Activated T-cell treated with anti-CD3 and anti-CD28 coated beads, Interleukin-2, amount 50 U/mL, for 48 hours (primary cell): ENCODE data around the gene CAMK2D.

Experiments
- DNase-seq, 2 experiments: peaks; one replicate each; pipeline ENCODE4 v3.0.0-alpha.2; 2020

CAMK2D gene

DNA sequence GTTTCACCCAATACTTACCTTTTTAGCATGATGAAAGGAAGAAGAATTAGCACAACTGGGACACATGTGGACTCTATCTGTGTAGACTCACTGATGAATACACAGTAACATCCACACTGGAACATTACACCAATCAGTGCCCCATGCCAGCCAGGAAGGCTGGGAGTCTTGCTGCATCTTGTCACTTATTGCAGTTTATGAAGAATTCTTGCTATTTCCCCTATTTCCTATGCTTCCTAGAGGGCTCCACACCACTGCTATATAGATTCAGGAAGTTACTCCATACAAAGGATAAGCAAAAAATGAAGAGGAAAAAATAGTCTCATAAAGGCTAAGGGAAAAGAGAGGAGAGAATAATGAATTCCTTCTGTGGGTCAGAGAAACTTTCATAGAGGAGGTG lies 201.0 kb downstream of the CAMK2D start:
- DNase-seq, result no peak

DNA sequence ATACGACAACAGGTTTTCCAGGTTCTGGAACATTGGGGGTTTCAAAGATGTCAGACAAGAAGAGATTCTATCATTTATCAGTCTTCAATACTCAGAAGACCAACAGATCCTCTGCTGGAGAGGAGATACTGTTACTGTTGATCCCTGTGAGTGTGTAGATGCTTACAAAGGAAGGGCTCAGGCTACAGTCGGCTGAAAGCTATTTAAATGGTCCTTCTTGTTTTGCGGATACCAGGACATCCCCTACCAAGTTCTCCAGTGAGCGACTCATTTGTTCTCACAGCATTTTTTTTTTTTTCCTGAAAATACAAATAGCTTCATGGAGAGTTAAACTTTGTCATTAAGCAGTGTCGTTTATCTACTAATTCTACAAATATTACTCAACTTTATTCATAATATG lies 201.6 kb downstream of the CAMK2D start:
- DNase-seq, result no peak

- DNase-seq, result no peak
Observed at GRCh38 chr4:113556382-113557134, 205.0 kb downstream of the CAMK2D start.

GRCh38 chr4:113555868-113556267 lies 205.7 kb downstream of the CAMK2D start:
- DNase-seq, result no peak

GRCh38 chr4:113553082-113553481 lies 208.5 kb downstream of the CAMK2D start:
- DNase-seq, result no peak

- no peak for DNase-seq
Observed at GRCh38 chr4:113550510-113550909, 211.0 kb downstream of the CAMK2D start.

DNA sequence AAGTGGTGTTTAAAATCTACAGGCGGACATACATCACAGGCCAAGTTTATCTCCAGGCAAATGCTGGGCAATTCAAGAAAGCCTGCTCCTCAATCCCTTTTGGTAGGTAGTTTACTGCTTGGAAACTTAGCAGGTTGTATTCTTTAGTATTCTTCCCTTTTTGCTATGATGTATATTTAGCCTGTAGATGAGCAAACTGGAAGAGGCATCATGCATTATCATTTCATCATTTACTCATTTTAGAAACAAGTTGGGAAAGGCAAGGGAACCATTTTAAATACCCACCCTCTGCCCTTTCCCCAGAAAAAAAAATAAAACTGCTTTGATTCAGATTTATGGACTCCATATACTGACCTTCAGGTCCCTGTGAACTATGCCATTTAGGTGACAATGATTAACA lies 213.2 kb downstream of the CAMK2D start:
- DNase-seq, result no peak

- DNase-seq, result peak; percentile 89 to 92
Observed at GRCh38 chr4:113547487-113548042, 214.0 kb downstream of the CAMK2D start.

GRCh38 chr4:113541933-113542332 lies 219.6 kb downstream of the CAMK2D start:
- no peak for DNase-seq

GRCh38 chr4:113540859-113541258 lies 220.7 kb downstream of the CAMK2D start:
- peak; percentile 53 to 58 for DNase-seq

GRCh38 chr4:113539408-113539807 lies 222.1 kb downstream of the CAMK2D start:
- no peak for DNase-seq

DNA sequence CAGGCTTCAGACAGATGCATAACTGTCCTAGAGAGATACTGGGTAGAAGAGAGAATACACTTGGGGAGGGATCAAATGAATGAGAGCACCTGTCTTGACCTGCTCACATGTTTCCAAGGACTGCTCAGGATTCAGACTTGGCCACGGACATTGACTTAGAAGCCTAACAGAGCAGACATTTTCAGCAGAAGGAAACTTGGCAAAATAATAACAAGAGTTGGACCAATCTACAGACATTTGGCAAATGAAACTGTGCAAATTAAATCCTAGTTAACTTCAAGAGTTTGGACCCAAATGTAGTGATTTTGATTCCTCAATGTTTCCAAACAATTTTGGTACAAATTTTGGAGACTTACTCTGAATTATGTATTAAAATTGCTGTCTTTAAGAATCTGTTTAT lies 223.9 kb downstream of the CAMK2D start:
- DNase-seq, result no peak

GRCh38 chr4:113537203-113537602 lies 224.3 kb downstream of the CAMK2D start:
- no peak for DNase-seq

- no peak for DNase-seq
Observed at GRCh38 chr4:113534711-113535110, 226.8 kb downstream of the CAMK2D start.

- no peak for DNase-seq
Observed at GRCh38 chr4:113531572-113531971, 230.0 kb downstream of the CAMK2D start.

DNA sequence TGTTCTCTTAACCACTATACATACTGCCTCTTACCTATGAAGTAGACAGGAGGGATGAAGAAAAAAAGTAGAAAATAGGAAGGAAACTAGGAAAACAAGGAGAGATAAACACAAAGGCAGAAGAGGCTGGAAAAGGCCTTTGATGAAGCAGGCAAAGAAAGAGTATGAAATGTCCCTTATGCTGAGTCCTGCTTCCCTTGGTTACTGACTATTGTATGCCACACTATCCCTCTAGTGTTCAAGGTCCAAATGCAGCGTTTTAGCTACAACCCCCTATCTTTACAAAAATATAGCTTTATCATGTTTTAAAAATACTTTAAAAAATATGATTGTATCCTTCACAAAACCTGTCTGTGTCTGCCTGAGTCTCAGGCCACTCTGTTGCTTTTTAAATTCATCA lies 233.1 kb downstream of the CAMK2D start:
- no peak for DNase-seq

GRCh38 chr4:113525521-113525920 lies 236.0 kb downstream of the CAMK2D start:
- DNase-seq, result no peak

GRCh38 chr4:113524505-113525186 lies 236.9 kb downstream of the CAMK2D start:
- no peak for DNase-seq

GRCh38 chr4:113524096-113524495 lies 237.4 kb downstream of the CAMK2D start:
- DNase-seq, result no peak

GRCh38 chr4:113522433-113522832 lies 239.1 kb downstream of the CAMK2D start:
- DNase-seq, result no peak

- DNase-seq, result no peak
Observed at GRCh38 chr4:113513382-113513781, 248.2 kb downstream of the CAMK2D start.

DNA sequence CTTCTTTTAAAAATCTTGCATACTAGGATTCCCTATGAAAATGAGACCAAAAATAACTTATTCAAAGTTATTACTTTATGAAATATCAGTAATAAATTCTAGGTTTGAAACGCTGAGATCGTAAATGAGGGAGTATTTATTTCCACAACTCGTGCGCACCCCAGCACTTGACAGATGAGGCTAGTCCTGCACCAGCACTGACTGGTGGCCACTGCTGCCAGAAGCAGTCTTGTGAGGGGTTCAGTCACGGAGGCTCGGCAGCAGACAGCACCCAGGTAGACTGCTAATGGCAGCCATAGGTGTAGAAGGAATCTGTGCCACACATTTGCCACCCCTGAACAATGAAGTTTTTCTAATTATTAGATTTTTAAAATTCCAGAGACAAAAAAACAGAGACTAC lies 248.7 kb downstream of the CAMK2D start:
- DNase-seq, result no peak

DNA sequence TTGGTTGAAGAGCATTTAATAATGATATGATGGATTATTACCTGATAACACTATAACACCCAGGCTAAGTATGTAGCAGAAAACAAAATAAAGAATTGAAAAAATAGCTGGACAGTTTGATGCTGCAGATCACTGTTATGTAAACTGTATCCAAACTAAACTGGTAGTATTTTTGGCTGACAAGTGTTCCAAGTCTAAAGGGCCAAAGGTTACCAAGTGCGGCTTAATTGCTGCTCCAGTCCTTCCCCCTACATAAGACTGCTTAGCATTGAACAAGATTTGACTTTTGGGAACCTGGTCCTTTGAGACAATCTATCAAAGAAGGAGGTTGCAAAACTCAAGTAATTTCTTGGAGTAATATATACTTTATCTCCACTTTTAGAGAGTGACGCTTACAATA lies 249.6 kb downstream of the CAMK2D start:
- DNase-seq, result no peak

DNA sequence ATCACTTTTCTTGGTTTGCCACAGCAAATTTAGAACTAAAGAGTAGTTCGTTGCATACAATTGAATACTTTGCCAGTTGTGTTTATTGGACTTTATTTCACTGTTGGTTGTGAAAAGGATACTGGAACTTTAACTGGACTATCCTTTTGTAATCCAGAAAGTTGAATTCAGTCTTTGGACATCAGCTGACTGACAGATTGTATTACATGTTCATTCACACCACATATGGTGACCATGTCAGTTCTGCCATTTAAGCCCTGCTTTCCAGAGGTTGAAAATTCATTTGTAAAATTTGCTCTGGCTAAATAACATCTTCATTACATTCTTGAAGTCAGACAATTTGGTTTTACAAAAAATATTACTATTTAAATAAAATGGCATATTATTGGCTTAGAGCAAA lies 251.7 kb downstream of the CAMK2D start:
- no peak for DNase-seq
